GM12801 (cell line): Measurements from ENCODE around the gene TIRAP.

Experiments
- CTCF ChIP-seq: IDR thresholded peaks from one replicate; pipeline ENCODE4 v1.5.1; 2011; ENCODE audit warnings: control low read depth; ENCODE audit not compliant: insufficient read length; ENCODE audit errors: extremely low read depth

The TIRAP gene

GRCh38 chr11:126317432-126317755, 34.5 kb downstream of the TIRAP start:
- no peak for TF ChIP-seq CTCF

- no peak for TF ChIP-seq CTCF
Measured at GRCh38 chr11:126317756-126318573, 35.1 kb downstream of the TIRAP start.

GRCh38 chr11:126318574-126319373, 35.9 kb downstream of the TIRAP start:
- TF ChIP-seq CTCF, result no peak

- TF ChIP-seq CTCF, result no peak
Measured at GRCh38 chr11:126319374-126319740, 36.5 kb downstream of the TIRAP start.

- TF ChIP-seq CTCF, result no peak
Measured at GRCh38 chr11:126322996-126323395, 40.1 kb downstream of the TIRAP start.

GRCh38 chr11:126327281-126328000, 44.5 kb downstream of the TIRAP start:
- TF ChIP-seq CTCF, result no peak

GRCh38 chr11:126328001-126328390, 45.1 kb downstream of the TIRAP start:
- TF ChIP-seq CTCF, result no peak
